Activated T-cell treated with anti-CD3 and anti-CD28 coated beads, Interleukin-2, amount 50 U/mL, for 72 hours (primary cell): ENCODE results near the gene PLCB3. TPM values are rescaled to one million over a fixed set of nuclear protein-coding genes. Genes with fewer than 3 reads are reported as not detected.

Experiments
- ATAC-seq, 2 donors: fragments of 150-1000 bp; cut with Tn5 transposase; replicated peaks in 1 of 2; 2 replicates each; pipeline ENCODE4 v1.10.0; 2021; ENCODE audit warnings: moderate library complexity in 2 of 2, mild to moderate bottlenecking in 1 of 2
- DNase-seq, 2 donors: peaks; one replicate each; pipeline ENCODE4 v3.0.0; 2021 to 2022; ENCODE audit warnings: mixed read lengths in 1 of 2
- H3K27ac Mint-ChIP-seq: one replicate; pipeline ENCODE4 v1.8.0; 2022; ENCODE audit warnings: mild to moderate bottlenecking, moderate library complexity, mixed read lengths
- H3K27me3 Mint-ChIP-seq: one replicate; pipeline ENCODE4 v1.8.0; 2022; ENCODE audit warnings: low read depth, mixed read lengths
- H3K36me3 Mint-ChIP-seq, 2 donors: one replicate each; pipeline ENCODE4 v1.8.0; 2022; ENCODE audit warnings: mixed read lengths in 2 of 2, mild to moderate bottlenecking in 1 of 2; ENCODE audit not compliant: insufficient read depth in 2 of 2
- H3K4me1 Mint-ChIP-seq: one replicate; pipeline ENCODE4 v1.8.0; 2022; ENCODE audit warnings: low read depth, mixed read lengths
- H3K4me3 Mint-ChIP-seq, 2 donors: one replicate each; pipeline ENCODE4 v1.8.0; 2022; ENCODE audit warnings: mild to moderate bottlenecking in 2 of 2, mixed read lengths in 2 of 2, moderate library complexity in 2 of 2
- H3K9me3 Mint-ChIP-seq, 2 donors: one replicate each; pipeline ENCODE4 v1.8.0; 2022; ENCODE audit warnings: mixed read lengths in 2 of 2
- total RNA-seq, 2 donors: library from RNA; stranded (reverse); gene quantifications; one replicate each; pipeline ENCODE4 v1.2.3, GENCODE V29; 2022

The PLCB3 gene
- total RNA-seq, 2 donors from 2014 or later, result 9.1 to 10.5 TPM

DNA sequence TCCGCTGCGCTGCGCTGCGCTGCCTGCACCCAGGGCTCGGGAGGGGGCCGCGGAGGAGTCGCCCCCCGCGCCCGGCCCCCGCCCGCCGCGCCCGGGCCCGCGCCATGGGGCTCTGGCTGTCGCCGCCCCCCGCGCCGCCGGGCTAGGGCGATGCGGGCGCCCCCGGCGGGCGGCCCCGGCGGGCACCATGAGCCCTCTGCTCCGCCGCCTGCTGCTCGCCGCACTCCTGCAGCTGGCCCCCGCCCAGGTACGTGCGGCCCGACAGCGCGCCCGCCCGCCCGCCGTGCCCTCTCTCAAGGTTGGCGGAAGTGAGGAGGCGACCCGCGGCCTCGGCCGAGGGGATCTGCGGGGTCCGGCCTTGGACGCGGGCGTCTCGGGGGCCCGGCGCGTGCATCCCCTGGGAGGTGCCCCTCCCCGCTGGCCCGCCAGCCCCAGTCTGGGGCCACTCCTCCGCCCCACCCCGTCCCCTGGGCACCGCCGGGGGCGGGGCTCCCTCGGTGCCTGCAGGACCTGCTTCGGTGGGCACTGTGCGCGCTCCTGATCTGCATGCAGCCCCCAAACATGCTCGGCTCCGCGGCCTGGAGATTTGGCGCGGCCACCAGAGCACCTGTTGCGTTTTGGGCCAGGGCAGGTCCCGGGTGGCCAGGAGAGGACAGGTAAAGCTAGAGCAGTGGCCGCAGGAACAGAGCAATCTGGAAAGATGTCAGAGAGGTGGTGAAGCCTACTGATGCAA is 16.5 kb upstream of the PLCB3 start:
- no peak overlapping the region for H3K27ac Mint-ChIP-seq
- DNase-seq, result peak; percentile 63 to 68
- peak overlapping the region; percentile 92 to 96 for H3K4me3 Mint-ChIP-seq

DNA sequence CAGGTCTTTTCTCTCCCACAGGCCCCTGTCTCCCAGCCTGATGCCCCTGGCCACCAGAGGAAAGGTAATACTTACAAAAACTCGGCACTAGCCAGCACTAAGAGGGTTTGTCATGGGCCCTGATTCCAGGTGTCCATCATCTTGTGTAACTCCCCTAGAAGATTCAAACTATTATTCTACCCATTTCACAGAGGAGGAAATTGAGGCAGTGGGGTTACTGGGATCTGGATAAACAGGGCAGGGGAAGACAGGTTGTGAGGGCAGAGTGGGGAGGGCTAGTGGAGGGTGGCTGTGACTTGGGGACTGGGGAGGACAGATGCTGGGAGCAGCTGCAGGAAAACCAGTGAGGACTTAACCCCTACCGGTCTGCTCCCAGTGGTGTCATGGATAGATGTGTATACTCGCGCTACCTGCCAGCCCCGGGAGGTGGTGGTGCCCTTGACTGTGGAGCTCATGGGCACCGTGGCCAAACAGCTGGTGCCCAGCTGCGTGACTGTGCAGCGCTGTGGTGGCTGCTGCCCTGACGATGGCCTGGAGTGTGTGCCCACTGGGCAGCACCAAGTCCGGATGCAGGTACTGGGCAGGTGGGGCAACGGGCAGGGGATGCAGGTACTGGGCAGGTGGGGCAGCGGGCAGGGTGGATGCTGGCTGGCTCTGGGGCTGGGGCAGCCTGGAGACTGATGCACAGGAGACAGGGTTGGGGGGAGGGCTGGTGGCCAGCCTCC is 15.7 kb upstream of the PLCB3 start:
- no peak for DNase-seq
- Mint-ChIP-seq H3K4me3 (peak overlapping the region; percentile 92 to 96), H3K9me3 (no peaks in the 10 kb centered on the region), H3K4me1 (peaks cover 39% of the 10 kb centered on the region), H3K27ac (peak overlapping the region; percentile 44), H3K27me3 (no peaks in the 10 kb centered on the region), H3K36me3 (no peaks in the 10 kb centered on the region)
- ATAC-seq, result no peak

More for the DNA sequence above, 16.5 kb upstream of the PLCB3 start:
- no peaks in the 10 kb centered on the region for H3K27me3 Mint-ChIP-seq
- H3K4me1 Mint-ChIP-seq, result peaks cover 34% of the 10 kb centered on the region
- H3K36me3 Mint-ChIP-seq, result no peaks in the 10 kb centered on the region
- no peaks in the 10 kb centered on the region for H3K9me3 Mint-ChIP-seq
- peak; percentile 61 to 64 for ATAC-seq

DNA sequence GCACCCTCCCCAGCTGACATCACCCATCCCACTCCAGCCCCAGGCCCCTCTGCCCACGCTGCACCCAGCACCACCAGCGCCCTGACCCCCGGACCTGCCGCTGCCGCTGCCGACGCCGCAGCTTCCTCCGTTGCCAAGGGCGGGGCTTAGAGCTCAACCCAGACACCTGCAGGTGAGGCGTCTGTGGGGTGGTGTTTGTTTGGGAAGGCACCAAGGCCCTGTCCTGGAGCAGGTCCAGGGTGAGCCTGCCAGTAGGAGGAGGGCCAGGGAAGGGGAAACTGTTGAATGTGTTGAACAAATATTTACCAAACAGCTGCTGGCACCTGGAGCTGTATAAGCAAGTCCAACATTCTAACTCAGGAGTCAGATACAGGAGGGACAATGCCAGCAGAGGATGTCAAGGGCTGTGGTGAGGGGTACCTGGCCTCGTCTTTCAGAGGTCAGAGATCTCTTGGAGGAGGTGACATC is 13.8 kb upstream of the PLCB3 start:
- Mint-ChIP-seq H3K4me3 (no peak overlapping the region), H3K27me3 (no peaks in the 10 kb centered on the region), H3K4me1 (peaks cover 36% of the 10 kb centered on the region), H3K36me3 (peaks cover 1% of the 10 kb centered on the region in 2 donors), H3K27ac (peak overlapping the region; percentile 65), H3K9me3 (no peaks in the 10 kb centered on the region)
- ATAC-seq, result no peak
- no peak for DNase-seq

- H3K27me3 Mint-ChIP-seq, result no peaks in the 10 kb centered on the region
- no peaks in the 10 kb centered on the region for H3K9me3 Mint-ChIP-seq
- no peak overlapping the region for H3K4me3 Mint-ChIP-seq
- peaks cover 1% of the 10 kb centered on the region in 2 donors for H3K36me3 Mint-ChIP-seq
- peaks cover 38% of the 10 kb centered on the region for H3K4me1 Mint-ChIP-seq
- H3K27ac Mint-ChIP-seq, result no peak overlapping the region
- ATAC-seq (no peak), DNase-seq (no peak)
Measured at GRCh38 chr11:64238076-64238475, 13.3 kb upstream of the PLCB3 start.

GRCh38 chr11:64238999-64239398 is 12.3 kb upstream of the PLCB3 start:
- ATAC-seq, result no peak

DNA sequence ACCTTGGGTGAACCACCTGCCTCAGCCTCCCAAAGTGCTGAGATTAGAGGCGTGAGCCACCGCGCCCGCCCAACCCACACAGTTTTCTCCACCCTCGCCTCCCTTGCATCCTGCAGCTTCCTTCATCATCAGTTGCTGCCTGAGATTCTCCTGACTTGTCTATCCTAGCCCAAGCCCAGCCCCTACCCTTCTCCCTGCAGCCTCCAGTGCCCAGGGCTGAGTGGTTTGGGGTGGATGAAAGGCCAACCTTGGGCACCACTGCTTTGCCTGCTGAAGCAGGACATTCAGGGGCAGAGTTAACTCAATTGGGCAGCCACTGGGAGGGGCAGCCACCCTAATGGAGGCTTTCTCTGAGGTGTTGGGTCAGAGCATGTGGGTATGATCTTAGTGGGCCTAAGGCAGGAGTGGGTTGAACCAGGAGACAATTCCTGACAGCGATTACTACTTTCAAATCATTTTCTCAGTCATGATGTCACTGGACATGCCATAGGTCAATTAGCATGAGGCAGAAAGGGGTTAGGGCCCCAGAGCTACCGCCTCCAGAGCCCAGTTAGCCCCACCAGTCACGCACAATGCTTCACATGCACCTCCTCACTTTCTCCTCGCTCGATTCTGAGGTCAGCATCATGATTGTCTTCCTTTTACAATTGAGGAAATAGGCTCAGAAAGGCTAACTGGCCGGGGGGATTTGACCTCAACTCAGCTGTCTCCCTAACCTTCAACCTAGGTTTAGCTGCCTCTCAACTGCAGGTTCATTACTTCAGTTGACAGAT is 11.5 kb upstream of the PLCB3 start:
- Mint-ChIP-seq H3K4me1 (peaks cover 41% of the 10 kb centered on the region), H3K27me3 (no peaks in the 10 kb centered on the region), H3K4me3 (peak overlapping the region; percentile 88 to 93), H3K9me3 (no peaks in the 10 kb centered on the region), H3K27ac (peak overlapping the region; percentile 96), H3K36me3 (peaks cover 1% of the 10 kb centered on the region in 2 donors)
- ATAC-seq, result no peak
- DNase-seq, result no peak

More at GRCh38 chr11:64238999-64239398, 12.3 kb upstream of the PLCB3 start:
- Mint-ChIP-seq H3K4me1 (peaks cover 38% of the 10 kb centered on the region), H3K27ac (peak overlapping the region; percentile 28), H3K27me3 (no peaks in the 10 kb centered on the region), H3K9me3 (no peaks in the 10 kb centered on the region), H3K36me3 (peaks cover 1% of the 10 kb centered on the region in 2 donors), H3K4me3 (no peak overlapping the region)
- no peak for DNase-seq

GRCh38 chr11:64240435-64241240 is 10.7 kb upstream of the PLCB3 start, which contains the start of gene FKBP2:
Gene FKBP2, plus strand, starts transcription at chr11:64241095. Its CDS starts 1,293 bp downstream, at chr11:64242388.
- no peaks in the 10 kb centered on the region for H3K27me3 Mint-ChIP-seq
- ATAC-seq (peak; percentile 67 to 72), DNase-seq (peak; percentile 99 to 100)
- H3K9me3 Mint-ChIP-seq, result no peaks in the 10 kb centered on the region
- peaks cover 35% of the 10 kb centered on the region for H3K4me1 Mint-ChIP-seq
- H3K36me3 Mint-ChIP-seq, result peaks cover 1% of the 10 kb centered on the region in 2 donors
- peak within 1 kb of the TSS; percentile 96 for H3K27ac Mint-ChIP-seq
- peak within 1 kb of the TSS; percentile 88 to 93 for H3K4me3 Mint-ChIP-seq

DNA sequence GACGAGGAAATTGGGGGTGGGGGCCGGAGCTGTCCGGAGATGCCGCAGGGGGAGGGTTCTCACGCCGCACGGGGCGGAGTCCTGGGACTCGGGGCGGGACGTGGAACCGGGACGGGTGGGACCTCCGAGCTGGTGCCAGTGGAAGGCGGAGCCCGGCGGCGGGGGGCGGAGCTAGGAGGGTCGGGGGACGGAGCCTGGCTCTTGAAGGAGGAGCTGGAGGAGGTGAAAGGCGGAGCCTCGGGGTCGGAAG is 10.2 kb upstream of the PLCB3 start:
- Mint-ChIP-seq H3K4me1 (peaks cover 33% of the 10 kb centered on the region), H3K36me3 (peaks cover 1% of the 10 kb centered on the region in 2 donors), H3K27ac (peak overlapping the region; percentile 88), H3K27me3 (no peaks in the 10 kb centered on the region), H3K4me3 (peak overlapping the region; percentile 88 to 93), H3K9me3 (no peaks in the 10 kb centered on the region)
- peak; percentile 100 for DNase-seq
- ATAC-seq, result peak; percentile 83 to 87

- Mint-ChIP-seq H3K4me1 (peaks cover 33% of the 10 kb centered on the region), H3K4me3 (peak overlapping the region; percentile 88 to 93), H3K27ac (peak overlapping the region; percentile 88), H3K9me3 (no peaks in the 10 kb centered on the region), H3K27me3 (no peaks in the 10 kb centered on the region), H3K36me3 (peaks cover 1% of the 10 kb centered on the region in 2 donors)
- ATAC-seq (peak; percentile 5 to 8), DNase-seq (no peak)
Measured at GRCh38 chr11:64241491-64242374, 9.6 kb upstream of the PLCB3 start.

- peak overlapping the region; percentile 88 to 93 for H3K4me3 Mint-ChIP-seq
- no peak for ATAC-seq
- H3K4me1 Mint-ChIP-seq, result peaks cover 40% of the 10 kb centered on the region
- no peak overlapping the region for H3K27ac Mint-ChIP-seq
- peaks cover 1% of the 10 kb centered on the region in 2 donors for H3K36me3 Mint-ChIP-seq
- DNase-seq, result no peak
- no peaks in the 10 kb centered on the region for H3K9me3 Mint-ChIP-seq
- no peaks in the 10 kb centered on the region for H3K27me3 Mint-ChIP-seq
Measured at GRCh38 chr11:64243236-64243854, 8.0 kb upstream of the PLCB3 start.

GRCh38 chr11:64244107-64244506 is 7.2 kb upstream of the PLCB3 start:
- DNase-seq (no peak), ATAC-seq (no peak)
- Mint-ChIP-seq H3K4me1 (peaks cover 40% of the 10 kb centered on the region), H3K36me3 (peaks cover 1% of the 10 kb centered on the region in 2 donors), H3K27me3 (no peaks in the 10 kb centered on the region), H3K27ac (no peak overlapping the region), H3K4me3 (peak overlapping the region; percentile 31 to 93), H3K9me3 (no peaks in the 10 kb centered on the region)
